H1 (cell line): ENCODE data around the gene C22orf23. TPM values are rescaled to one million over a fixed set of nuclear protein-coding genes. Genes with fewer than 3 reads are reported as not detected.

Source experiments
- CEBPB ChIP-seq: IDR thresholded peaks from 2 replicates; pipeline ENCODE4 v1.6.1; 2012; ENCODE audit warnings: low read depth, low read length
- CHD1 ChIP-seq: IDR thresholded peaks from 2 replicates; pipeline ENCODE4 v1.6.1; 2012; ENCODE audit warnings: low read depth, low read length, improper control_type of control experiment
- EP300 ChIP-seq, 2 experiments: IDR thresholded peaks; 1 replicate in 1 of 2; 2 replicates in 1 of 2; pipeline ENCODE4 v1.6.1; 2011 to 2012; ENCODE audit warnings: low read depth in 2 of 2, low read length in 2 of 2, mild to moderate bottlenecking in 2 of 2, borderline replicate concordance in 1 of 2, inconsistent platforms in 1 of 2, moderate library complexity in 1 of 2
- HDAC6 ChIP-seq: IDR thresholded peaks from one replicate; pipeline ENCODE4 v1.7.1; 2012; ENCODE audit warnings: low read depth, mild to moderate bottlenecking, inconsistent platforms, low read length, moderate library complexity
- SP2 ChIP-seq: IDR thresholded peaks from 2 replicates; pipeline ENCODE4 v1.6.1; 2012; ENCODE audit warnings: mild to moderate bottlenecking, low read length, inconsistent platforms
- polyA plus RNA-seq, 7 experiments: library from polyadenylated mRNA; depleted of rRNA in 3 of 7; stranded (reverse) in 5 of 7; unstranded in 2 of 7; fragments of >200 nt in 5 of 7; fragments of 200-250 nt in 2 of 7; gene quantifications; 1 replicate in 5 of 7; 2 replicates in 1 of 7; 4 replicates in 1 of 7; pipeline versions ENCODE4 v1.2.1 to v1.2.3, GENCODE V29; 2011 to 2013; ENCODE audit warnings: missing spikeins in 2 of 7, mixed read lengths in 2 of 7
- total RNA-seq: library from RNA; stranded (reverse); fragmentation: NEBNext Ultra II Directional; extraction: Animal tissue kit (Norgen Biotek cat#: 25700); gene quantifications from 2 replicates; pipeline ENCODE4 v1.2.1, GENCODE V29; 2021
- TF ChIP-seq, protein P1 (sequence below): fragments of 300-600 bp; sonication (generic); IDR thresholded peaks from 2 replicates; pipeline ENCODE4 v1.7.1; 2012; ENCODE audit warnings: low read length, moderate library complexity, mild to moderate bottlenecking, inconsistent platforms; ENCODE audit not compliant: insufficient replicate concordance

The C22orf23 gene
- total and polyA plus RNA-seq, 2 of the 8 experiments (the other 6 are each of a cell fraction or from before 2014, with no cell fraction given): 0.50 to 0.54 TPM

- TF ChIP-seq, protein P1, sequence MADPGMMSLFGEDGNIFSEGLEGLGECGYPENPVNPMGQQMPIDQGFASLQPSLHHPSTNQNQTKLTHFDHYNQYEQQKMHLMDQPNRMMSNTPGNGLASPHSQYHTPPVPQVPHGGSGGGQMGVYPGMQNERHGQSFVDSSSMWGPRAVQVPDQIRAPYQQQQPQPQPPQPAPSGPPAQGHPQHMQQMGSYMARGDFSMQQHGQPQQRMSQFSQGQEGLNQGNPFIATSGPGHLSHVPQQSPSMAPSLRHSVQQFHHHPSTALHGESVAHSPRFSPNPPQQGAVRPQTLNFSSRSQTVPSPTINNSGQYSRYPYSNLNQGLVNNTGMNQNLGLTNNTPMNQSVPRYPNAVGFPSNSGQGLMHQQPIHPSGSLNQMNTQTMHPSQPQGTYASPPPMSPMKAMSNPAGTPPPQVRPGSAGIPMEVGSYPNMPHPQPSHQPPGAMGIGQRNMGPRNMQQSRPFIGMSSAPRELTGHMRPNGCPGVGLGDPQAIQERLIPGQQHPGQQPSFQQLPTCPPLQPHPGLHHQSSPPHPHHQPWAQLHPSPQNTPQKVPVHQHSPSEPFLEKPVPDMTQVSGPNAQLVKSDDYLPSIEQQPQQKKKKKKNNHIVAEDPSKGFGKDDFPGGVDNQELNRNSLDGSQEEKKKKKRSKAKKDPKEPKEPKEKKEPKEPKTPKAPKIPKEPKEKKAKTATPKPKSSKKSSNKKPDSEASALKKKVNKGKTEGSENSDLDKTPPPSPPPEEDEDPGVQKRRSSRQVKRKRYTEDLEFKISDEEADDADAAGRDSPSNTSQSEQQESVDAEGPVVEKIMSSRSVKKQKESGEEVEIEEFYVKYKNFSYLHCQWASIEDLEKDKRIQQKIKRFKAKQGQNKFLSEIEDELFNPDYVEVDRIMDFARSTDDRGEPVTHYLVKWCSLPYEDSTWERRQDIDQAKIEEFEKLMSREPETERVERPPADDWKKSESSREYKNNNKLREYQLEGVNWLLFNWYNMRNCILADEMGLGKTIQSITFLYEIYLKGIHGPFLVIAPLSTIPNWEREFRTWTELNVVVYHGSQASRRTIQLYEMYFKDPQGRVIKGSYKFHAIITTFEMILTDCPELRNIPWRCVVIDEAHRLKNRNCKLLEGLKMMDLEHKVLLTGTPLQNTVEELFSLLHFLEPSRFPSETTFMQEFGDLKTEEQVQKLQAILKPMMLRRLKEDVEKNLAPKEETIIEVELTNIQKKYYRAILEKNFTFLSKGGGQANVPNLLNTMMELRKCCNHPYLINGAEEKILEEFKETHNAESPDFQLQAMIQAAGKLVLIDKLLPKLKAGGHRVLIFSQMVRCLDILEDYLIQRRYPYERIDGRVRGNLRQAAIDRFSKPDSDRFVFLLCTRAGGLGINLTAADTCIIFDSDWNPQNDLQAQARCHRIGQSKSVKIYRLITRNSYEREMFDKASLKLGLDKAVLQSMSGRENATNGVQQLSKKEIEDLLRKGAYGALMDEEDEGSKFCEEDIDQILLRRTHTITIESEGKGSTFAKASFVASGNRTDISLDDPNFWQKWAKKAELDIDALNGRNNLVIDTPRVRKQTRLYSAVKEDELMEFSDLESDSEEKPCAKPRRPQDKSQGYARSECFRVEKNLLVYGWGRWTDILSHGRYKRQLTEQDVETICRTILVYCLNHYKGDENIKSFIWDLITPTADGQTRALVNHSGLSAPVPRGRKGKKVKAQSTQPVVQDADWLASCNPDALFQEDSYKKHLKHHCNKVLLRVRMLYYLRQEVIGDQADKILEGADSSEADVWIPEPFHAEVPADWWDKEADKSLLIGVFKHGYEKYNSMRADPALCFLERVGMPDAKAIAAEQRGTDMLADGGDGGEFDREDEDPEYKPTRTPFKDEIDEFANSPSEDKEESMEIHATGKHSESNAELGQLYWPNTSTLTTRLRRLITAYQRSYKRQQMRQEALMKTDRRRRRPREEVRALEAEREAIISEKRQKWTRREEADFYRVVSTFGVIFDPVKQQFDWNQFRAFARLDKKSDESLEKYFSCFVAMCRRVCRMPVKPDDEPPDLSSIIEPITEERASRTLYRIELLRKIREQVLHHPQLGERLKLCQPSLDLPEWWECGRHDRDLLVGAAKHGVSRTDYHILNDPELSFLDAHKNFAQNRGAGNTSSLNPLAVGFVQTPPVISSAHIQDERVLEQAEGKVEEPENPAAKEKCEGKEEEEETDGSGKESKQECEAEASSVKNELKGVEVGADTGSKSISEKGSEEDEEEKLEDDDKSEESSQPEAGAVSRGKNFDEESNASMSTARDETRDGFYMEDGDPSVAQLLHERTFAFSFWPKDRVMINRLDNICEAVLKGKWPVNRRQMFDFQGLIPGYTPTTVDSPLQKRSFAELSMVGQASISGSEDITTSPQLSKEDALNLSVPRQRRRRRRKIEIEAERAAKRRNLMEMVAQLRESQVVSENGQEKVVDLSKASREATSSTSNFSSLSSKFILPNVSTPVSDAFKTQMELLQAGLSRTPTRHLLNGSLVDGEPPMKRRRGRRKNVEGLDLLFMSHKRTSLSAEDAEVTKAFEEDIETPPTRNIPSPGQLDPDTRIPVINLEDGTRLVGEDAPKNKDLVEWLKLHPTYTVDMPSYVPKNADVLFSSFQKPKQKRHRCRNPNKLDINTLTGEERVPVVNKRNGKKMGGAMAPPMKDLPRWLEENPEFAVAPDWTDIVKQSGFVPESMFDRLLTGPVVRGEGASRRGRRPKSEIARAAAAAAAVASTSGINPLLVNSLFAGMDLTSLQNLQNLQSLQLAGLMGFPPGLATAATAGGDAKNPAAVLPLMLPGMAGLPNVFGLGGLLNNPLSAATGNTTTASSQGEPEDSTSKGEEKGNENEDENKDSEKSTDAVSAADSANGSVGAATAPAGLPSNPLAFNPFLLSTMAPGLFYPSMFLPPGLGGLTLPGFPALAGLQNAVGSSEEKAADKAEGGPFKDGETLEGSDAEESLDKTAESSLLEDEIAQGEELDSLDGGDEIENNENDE: no peak
- TF ChIP-seq CEBPB: no peak
- TF ChIP-seq HDAC6: no peak
- no peak for TF ChIP-seq CHD1
- no peak for TF ChIP-seq EP300 (IDR thresholded peaks at IDR 0.05; ENCODE audit: borderline replicate concordance in 1 of 2, low read depth in 2 of 2, low read length in 2 of 2)
- no peak for TF ChIP-seq SP2
Measured at GRCh38 chr22:37909766-37910165, 43.6 kb downstream of the C22orf23 start (continued).
